ENCODE results near the gene OPN1SW. TPM values are rescaled to one million over a fixed set of nuclear protein-coding genes. Genes with fewer than 3 reads are reported as not detected.

OPN1SW gene
- total and polyA plus RNA-seq, 9 of the 15 experiments (the other 6 are each of a cell fraction or from before 2014, with no cell fraction given), result 0.84 to 1.0 TPM; not detected in 7

- TF ChIP-seq, protein P1, sequence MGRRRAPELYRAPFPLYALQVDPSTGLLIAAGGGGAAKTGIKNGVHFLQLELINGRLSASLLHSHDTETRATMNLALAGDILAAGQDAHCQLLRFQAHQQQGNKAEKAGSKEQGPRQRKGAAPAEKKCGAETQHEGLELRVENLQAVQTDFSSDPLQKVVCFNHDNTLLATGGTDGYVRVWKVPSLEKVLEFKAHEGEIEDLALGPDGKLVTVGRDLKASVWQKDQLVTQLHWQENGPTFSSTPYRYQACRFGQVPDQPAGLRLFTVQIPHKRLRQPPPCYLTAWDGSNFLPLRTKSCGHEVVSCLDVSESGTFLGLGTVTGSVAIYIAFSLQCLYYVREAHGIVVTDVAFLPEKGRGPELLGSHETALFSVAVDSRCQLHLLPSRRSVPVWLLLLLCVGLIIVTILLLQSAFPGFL (CRISPR knock-in tag; IDR thresholded peaks at IDR 0.05), result no peak
- no peak for TF ChIP-seq ZNF586 (CRISPR knock-in tag; conservative IDR thresholded peaks at IDR 0.05)
- peak in 1 of 2 experiments; percentile 46; a peak in 1 of 4 replicates for TF ChIP-seq CSDE1 (IDR thresholded peaks at IDR 0.05)
- TF ChIP-seq LCOR (CRISPR knock-in tag; IDR thresholded peaks at IDR 0.05), result no peak
- no peak for TF ChIP-seq NELFE (IDR thresholded peaks at IDR 0.05; ENCODE audit: insufficient read depth, insufficient read length)
- no peak for TF ChIP-seq ZHX1 (conservative IDR thresholded peaks at IDR 0.05; ENCODE audit: low read length)
- TF ChIP-seq, protein P2, sequence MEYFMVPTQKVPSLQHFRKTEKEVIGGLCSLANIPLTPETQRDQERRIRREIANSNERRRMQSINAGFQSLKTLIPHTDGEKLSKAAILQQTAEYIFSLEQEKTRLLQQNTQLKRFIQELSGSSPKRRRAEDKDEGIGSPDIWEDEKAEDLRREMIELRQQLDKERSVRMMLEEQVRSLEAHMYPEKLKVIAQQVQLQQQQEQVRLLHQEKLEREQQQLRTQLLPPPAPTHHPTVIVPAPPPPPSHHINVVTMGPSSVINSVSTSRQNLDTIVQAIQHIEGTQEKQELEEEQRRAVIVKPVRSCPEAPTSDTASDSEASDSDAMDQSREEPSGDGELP (CRISPR knock-in tag; IDR thresholded peaks at IDR 0.05; ENCODE audit: borderline replicate concordance), result no peak
- TF ChIP-seq NFXL1 (CRISPR knock-in tag; IDR thresholded peaks at IDR 0.05), result no peak
- no peak for TF ChIP-seq ZNF77 (CRISPR knock-in tag; IDR thresholded peaks at IDR 0.05)
- TF ChIP-seq TRIM28 (IDR thresholded peaks at IDR 0.05), result no peak
- TF ChIP-seq BHLHE40 (IDR thresholded peaks at IDR 0.05; ENCODE audit: low read length), result peak; percentile 62
- no peak for TF ChIP-seq ZNF354B (CRISPR knock-in tag; IDR thresholded peaks at IDR 0.05)
- no peak for TF ChIP-seq KDM4B (IDR thresholded peaks at IDR 0.05; ENCODE audit: borderline replicate concordance in 2 of 2, low read depth in 1 of 2)
- TF ChIP-seq CHAMP1 (IDR thresholded peaks at IDR 0.05), result no peak
- TF ChIP-seq, protein P3, sequence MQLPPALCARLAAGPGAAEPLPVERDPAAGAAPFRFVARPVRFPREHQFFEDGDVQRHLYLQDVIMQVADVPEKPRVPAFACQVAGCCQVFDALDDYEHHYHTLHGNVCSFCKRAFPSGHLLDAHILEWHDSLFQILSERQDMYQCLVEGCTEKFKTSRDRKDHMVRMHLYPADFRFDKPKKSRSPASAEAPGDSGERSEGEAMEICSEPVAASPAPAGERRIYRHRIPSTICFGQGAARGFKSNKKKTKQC (CRISPR knock-in tag; IDR thresholded peaks at IDR 0.05), result 0 out of 2 replicates have a peak, but pooled peaks have one; percentile 23
- TF ChIP-seq MBD2 (IDR thresholded peaks at IDR 0.05; ENCODE audit: borderline replicate concordance, low read depth), result 0 out of 2 replicates have a peak, but pooled peaks have one; percentile 19
- peak; percentile 72 for TF ChIP-seq ELF1 (tag; IDR thresholded peaks at IDR 0.05)
- TF ChIP-seq, protein P4, sequence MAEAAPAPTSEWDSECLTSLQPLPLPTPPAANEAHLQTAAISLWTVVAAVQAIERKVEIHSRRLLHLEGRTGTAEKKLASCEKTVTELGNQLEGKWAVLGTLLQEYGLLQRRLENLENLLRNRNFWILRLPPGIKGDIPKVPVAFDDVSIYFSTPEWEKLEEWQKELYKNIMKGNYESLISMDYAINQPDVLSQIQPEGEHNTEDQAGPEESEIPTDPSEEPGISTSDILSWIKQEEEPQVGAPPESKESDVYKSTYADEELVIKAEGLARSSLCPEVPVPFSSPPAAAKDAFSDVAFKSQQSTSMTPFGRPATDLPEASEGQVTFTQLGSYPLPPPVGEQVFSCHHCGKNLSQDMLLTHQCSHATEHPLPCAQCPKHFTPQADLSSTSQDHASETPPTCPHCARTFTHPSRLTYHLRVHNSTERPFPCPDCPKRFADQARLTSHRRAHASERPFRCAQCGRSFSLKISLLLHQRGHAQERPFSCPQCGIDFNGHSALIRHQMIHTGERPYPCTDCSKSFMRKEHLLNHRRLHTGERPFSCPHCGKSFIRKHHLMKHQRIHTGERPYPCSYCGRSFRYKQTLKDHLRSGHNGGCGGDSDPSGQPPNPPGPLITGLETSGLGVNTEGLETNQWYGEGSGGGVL (CRISPR knock-in tag; IDR thresholded peaks at IDR 0.05), result no peak
Observed at GRCh38 chr7:128791121-128791971, 15.8 kb upstream of the OPN1SW start, which contains the start of gene CCDC136 (continued).

Data from K562 (cell line).